ENCODE measurements around the gene EPB41L4A.

The EPB41L4A gene

GRCh38 chr5:112143690-112144089, 275.4 kb downstream of the EPB41L4A start:
- DNase-seq: no peak

GRCh38 chr5:112142769-112143270, 276.3 kb downstream of the EPB41L4A start:
- DNase-seq: no peak

DNA sequence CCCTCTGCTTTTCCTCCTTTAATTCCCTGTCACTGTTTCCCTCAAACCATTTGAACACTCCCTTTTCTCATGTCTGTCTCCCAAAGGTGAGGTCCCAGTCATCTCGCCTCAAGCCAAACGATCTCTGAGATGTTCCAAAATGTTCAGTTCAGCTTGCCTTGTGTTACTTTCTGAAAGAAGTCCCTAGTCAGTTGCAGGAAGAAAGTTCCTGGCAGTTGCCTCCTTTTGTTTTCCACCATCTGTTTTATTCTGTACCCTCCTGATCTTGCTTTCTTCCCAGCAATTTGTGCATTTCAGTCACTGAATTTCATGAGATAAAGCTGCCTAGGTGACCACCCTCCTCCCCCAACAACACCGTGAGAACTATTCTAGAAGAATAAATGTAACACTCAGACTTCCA, 277.5 kb downstream of the EPB41L4A start:
- DNase-seq: no peak

DNA sequence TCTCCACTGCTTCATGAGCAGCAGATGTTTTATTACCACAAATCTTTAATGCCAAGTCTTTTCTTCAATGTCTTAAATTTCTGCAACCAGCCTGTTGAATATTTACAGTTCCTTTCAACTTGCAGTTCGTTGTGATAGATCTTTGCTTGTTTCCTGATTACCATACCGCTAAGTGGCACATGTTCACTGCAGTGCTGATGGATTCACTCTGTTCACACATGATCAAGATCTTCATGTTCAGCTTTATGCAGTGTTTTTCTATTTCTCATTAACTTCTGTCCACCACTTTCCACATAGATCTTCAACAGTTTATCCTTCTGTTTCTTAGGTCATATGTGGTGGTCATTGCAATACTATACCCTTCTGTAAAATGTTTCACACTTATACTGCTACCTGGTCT, 280.6 kb downstream of the EPB41L4A start:
- DNase-seq: no peak

DNA sequence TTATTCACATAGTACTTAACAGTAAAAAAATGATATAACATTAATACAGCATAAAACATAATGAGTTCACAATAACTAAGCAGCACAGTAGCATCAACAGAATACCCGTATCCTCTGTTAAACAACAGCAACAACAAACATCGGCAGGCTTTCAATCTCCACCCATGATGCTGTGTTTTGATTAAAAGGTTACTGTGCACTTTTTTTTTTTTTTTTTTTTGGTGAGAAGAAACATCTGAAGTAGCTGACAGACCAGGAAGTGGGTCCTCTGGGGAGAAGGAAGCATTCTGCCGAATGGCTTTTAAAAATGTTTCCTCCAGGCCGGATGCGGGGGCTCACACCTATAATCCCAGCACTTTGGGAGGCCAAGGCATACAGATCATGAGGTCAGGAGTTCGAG, 282.3 kb downstream of the EPB41L4A start:
- no peak for DNase-seq

DNA sequence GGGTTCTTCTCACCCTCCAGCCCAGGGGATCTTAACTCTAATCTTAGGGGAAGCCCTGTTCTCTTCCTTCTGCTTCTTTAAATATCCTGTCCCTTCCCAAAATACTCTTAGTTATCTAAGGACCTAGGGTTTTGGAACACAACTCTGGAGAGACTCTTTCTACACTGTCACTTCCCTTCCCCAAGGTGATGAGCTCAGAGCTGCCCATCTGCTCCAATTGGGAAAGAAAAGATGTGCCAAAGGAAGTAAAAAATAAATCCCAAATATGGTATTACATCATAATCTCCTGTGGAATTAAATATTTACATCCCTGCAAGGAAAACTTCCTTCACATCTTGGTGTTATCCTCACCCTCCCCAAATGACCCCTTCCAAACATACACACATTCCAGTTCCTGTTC, 291.2 kb downstream of the EPB41L4A start:
- no peak for DNase-seq

DNA sequence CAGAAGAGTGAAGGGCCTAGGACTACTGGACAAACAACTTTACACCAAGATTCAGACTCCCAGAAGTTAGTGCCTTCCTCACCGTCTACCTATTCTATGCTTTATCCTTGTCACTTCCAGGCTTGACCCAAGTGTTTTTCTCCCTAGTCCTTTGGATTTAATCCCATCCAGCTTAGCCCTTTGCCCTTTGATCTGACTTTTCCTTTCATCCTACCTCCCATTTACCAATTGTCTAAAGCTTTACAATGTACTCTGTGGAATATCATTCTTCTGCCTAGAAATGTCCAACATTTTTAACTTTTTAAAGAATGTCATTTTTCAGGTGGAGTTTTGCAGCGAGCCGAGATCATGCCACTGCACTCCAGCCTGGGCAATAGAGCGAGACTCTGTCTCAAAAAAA, 292.1 kb downstream of the EPB41L4A start:
- no peak for DNase-seq

DNA sequence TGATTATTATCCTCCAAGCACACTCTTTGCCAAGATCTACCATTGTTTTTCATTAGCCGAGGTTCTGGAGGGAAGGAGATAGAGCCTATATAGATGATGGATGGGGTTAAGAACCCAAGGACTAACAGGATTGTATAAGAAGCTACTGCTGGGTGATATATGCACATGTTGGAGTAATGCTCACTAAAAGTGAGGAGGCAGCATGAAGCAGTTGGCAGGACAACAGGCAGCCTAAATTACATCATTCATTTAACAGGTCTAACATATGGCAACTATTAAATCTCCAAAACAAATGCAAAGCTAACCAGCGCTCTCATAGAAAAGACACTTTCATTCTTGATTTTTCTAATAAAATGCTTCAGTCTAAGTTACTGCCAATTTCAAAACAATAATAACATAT, 293.2 kb downstream of the EPB41L4A start:
- DNase-seq: no peak

GRCh38 chr5:112124788-112125187, 294.3 kb downstream of the EPB41L4A start:
- no peak for DNase-seq

- no peak for DNase-seq
Observed at GRCh38 chr5:112123086-112123485, 296.0 kb downstream of the EPB41L4A start.

- no peak for DNase-seq
Observed at GRCh38 chr5:112122353-112122752, 296.7 kb downstream of the EPB41L4A start.

GRCh38 chr5:112121258-112121657, 297.8 kb downstream of the EPB41L4A start:
- DNase-seq: no peak

GRCh38 chr5:112119969-112120368, 299.1 kb downstream of the EPB41L4A start:
- DNase-seq: no peak

DNA sequence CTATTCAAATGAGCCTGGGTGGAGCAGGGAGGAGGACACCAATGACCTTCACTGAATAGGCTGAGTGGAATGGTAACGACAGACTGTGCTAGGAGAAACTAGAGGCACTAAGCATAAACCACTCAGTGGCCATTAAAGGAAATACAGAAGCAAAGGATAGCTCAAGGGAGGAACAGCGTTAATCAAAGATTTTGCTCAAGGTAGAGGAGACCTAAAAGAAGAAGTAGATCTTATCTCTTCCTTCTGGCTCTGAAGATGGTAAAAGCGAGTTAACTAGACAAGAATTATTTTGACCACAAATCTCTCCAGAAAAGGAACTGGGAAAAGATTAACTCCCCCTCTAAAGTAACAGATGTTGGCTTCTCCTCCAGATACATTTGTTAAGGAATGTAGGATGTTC, 299.6 kb downstream of the EPB41L4A start:
- no peak for DNase-seq

DNA sequence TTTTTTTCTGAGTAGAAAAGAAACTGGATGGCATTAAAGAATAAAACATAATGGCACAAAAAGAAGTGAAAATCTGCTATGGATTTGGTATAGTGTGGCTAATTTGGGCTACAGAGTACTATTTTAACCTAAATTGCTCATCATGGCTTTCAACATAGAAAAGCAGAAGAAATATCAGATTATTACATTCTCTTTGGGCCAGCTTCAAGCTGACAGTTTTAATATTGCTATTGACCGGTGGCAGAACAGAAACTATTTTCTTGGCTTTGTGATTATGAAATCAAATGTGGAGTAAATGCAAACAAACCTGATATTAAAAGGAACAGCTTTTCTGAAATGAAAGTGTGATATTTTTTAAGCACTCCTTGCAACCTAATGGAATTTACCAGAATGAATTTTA, 301.5 kb downstream of the EPB41L4A start:
- DNase-seq: no peak

GRCh38 chr5:112116371-112116770, 302.7 kb downstream of the EPB41L4A start:
- DNase-seq: no peak

DNA sequence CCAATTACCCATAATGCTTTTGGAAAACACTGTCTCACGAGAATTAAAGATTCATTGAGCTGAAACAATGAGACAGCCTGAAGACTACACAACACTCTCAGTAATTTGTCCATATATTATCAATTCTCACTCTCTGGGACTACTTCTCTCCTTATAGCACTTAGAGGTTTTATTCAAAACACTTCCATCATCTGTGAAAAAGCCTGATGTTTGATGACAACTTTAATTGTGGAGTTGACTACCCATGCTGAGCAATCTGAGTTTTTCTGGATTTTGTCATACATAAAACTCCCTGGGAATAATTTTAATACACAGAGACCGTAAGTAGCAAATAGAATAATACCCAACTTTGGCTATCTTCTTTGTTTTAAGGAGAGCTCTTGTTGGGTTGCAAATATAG, 305.5 kb downstream of the EPB41L4A start:
- DNase-seq: no peak
